Activated naive CD4-positive, alpha-beta T cell treated with anti-CD3 and anti-CD28 coated beads, Interleukin-2, amount 10 ng/mL, durations not matched to agents 7 days and 5 days (primary cell): Measurements from ENCODE around the gene TRPV4.

Experiments
- CTCF ChIA-PET: fragments of 350-600 bp; sonication (Branson Sonifier 250); formaldehyde crosslinking; loops from one replicate; lab custom pipeline; 2021; ENCODE audit warnings: antibody characterized with exemption; lab: Charles Lee
- DNase-seq: peaks from one replicate; pipeline ENCODE4 v3.0.0-alpha.2; 2020
- H3K27ac Mint-ChIP-seq: one replicate; pipeline ENCODE4 v1.8.0; 2021; ENCODE audit warnings: mild to moderate bottlenecking, moderate library complexity, mixed read lengths
- H3K27me3 Mint-ChIP-seq: one replicate; pipeline ENCODE4 v1.8.0; 2021; ENCODE audit warnings: mild to moderate bottlenecking, mixed read lengths
- H3K36me3 Mint-ChIP-seq: one replicate; pipeline ENCODE4 v1.8.0; 2021; ENCODE audit warnings: mixed read lengths
- H3K4me1 Mint-ChIP-seq: one replicate; pipeline ENCODE4 v1.8.0; 2021; ENCODE audit warnings: mixed read lengths
- H3K4me3 Mint-ChIP-seq: one replicate; pipeline ENCODE4 v1.8.0; 2021; ENCODE audit warnings: mild to moderate bottlenecking, moderate library complexity, mixed read lengths
- H3K9me3 Mint-ChIP-seq: one replicate; pipeline ENCODE4 v1.8.0; 2021; ENCODE audit warnings: mixed read lengths

Gene TRPV4

DNA sequence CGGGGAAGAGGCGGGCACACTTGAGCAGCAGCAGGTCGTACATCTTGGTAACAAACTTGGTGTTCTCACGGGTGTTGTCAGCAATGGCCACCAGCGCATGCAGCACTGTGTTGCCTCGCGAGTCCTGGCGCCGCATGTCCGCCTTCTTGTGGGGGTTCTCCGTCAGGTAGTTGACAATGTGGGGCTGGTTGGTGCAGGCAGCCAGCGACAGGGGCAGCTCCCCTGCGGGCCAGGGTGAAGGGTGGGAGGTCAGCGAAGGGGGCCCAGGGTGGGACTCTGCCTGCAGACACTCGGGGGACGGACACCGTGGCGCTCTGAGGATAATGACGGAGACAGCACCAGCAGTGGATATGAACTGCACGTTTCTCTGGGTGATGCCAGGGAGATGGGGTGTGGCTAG, 34.5 kb downstream of the TRPV4 start:
- Mint-ChIP-seq H3K4me3 (no peak overlapping the region), H3K9me3 (no peaks in the 10 kb centered on the region), H3K4me1 (no peaks in the 10 kb centered on the region), H3K27ac (no peak overlapping the region), H3K36me3 (no peaks in the 10 kb centered on the region), H3K27me3 (peaks cover 21% of the 10 kb centered on the region)
- CTCF ChIA-PET: interaction anchor here (0.8 to 1.0 kb wide), 2 partner anchors 45 to 46 kb away, joined by 3 read pairs; no protein-coding TSS in a partner anchor
- no peak for DNase-seq

DNA sequence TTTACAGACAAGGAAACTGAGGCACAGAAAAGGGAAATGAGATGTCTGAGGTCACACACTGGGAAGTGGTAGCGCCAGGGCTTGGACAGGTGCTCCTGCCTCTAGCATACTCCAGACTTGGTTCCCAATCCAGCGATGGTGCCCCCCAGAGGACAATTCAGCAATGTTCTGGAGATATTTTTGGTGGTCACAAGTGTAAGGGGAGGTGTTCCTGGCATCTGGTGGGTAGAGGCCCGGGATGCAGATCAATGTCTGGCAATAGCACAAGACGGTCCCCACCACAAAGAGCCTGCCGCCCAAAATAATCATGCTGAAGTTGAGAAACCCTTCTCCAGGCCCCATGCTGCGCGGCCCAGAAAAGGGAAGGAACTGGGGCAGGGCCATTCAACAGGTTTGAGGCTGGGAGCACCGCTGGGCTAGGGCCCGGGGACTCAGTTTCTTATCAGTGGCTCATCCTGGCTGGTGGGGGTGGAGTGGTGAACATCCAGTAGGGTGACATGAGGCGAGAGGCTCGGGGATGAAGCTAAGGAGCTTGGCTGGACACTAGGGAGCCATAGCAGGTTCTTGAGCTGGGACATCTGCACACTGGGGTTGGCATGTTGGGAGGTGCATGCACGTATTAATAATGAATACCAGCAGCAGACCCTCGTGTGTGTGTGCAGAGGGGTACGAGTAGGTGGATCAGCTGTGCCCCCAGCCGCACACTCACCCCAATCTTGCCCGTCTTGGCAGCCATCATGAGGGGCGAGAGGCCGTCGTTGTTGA, 35.1 kb downstream of the TRPV4 start:
- no peak overlapping the region for H3K27ac Mint-ChIP-seq
- H3K4me3 Mint-ChIP-seq: no peak overlapping the region
- CTCF ChIA-PET: interaction anchor here (0.6 to 1.0 kb wide), 2 partner anchors 47 to 297 kb away, joined by 3 read pairs; no protein-coding TSS in a partner anchor
- peaks cover 27% of the 10 kb centered on the region for H3K27me3 Mint-ChIP-seq
- no peaks in the 10 kb centered on the region for H3K36me3 Mint-ChIP-seq
- no peaks in the 10 kb centered on the region for H3K9me3 Mint-ChIP-seq
- no peak for DNase-seq
- H3K4me1 Mint-ChIP-seq: no peaks in the 10 kb centered on the region

DNA sequence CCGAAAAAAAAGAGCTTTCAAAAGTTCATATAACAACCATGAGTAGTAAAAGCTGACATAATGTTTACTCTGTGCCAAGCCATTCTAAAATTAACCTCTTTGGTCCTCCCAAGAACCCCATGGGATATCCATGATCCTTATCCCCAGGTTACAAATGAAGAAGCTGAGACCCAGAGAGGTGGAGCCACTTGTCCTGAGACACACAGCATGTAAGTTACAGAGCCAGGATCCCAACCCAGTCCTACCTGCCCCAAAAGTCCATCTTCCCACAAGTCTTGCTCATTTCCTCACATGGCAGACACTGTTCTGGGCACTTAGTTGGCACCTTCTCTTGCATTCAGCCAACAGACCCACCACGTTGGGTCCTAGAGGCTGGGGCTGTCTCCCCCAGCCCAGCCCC, 37.1 kb downstream of the TRPV4 start:
- Mint-ChIP-seq H3K4me3 (no peak overlapping the region), H3K4me1 (no peaks in the 10 kb centered on the region), H3K27ac (no peak overlapping the region), H3K36me3 (no peaks in the 10 kb centered on the region), H3K27me3 (peaks cover 33% of the 10 kb centered on the region), H3K9me3 (no peaks in the 10 kb centered on the region)
- CTCF ChIA-PET: interaction anchor here (1.0 to 1.7 kb wide), 2 partner anchors 9 to 12 kb away, joined by 3 to 10 read pairs; no protein-coding TSS in a partner anchor
- DNase-seq: no peak

DNA sequence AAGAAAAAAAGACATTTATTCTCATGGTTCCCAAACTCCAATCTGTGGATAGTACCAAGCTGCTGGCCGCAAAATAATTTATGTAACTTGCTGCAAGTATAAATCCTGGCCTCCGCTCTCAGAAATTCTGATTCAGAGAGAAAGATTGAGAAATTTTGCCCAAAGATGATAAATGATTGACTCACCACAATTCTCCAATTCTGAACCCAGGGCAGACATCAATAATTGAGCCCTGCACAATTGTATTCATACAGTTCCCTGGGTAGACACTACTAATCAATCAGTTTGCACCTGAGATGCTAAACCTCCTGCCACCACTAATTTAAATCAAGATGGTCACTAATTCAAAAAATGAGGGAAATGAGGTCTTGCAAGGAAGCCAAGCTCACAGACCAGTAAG, 38.2 kb downstream of the TRPV4 start:
- CTCF ChIA-PET: interaction anchor here (1.7 kb wide), 1 partner anchor 10 kb away, joined by 10 read pairs; no protein-coding TSS in a partner anchor
- H3K9me3 Mint-ChIP-seq: no peaks in the 10 kb centered on the region
- H3K36me3 Mint-ChIP-seq: no peaks in the 10 kb centered on the region
- H3K4me1 Mint-ChIP-seq: no peaks in the 10 kb centered on the region
- DNase-seq: no peak
- no peak overlapping the region for H3K27ac Mint-ChIP-seq
- peaks cover 33% of the 10 kb centered on the region for H3K27me3 Mint-ChIP-seq
- H3K4me3 Mint-ChIP-seq: no peak overlapping the region

DNA sequence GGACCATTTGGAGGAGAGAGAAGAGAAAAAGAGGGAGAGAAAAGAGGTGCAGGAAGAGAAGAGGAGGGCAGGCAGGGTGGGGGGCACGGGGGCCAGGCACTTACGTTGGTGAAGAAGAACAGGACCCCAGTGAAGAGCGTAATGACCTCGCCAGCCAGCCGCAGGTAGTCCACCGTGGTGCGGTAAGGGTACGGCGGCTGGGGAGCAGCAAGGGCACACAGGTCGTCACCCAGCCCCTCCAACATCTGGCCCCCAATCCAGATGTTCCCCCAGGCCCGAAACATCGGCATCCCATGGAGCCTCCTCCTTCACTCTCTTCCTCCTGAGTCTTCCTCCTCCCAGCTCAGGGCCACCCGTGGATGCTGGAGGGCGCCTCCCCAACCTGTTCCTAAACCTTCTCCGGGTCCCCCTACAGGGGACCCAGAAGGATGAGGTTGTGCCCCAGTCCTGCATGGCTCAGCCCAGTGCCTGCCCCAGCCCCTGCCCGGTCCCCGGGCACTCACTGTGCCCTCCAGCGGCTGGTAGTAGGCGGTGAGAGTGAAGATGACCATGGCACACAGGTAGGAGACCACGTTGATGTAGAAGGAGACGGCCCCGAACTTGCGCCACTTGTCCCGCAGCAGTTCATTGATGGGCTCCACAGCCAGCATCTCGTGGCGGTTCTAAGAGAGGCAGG, 39.2 kb downstream of the TRPV4 start:
- DNase-seq: no peak
- CTCF ChIA-PET: interaction anchor here (1.2 kb wide), 1 partner anchor 12 kb away, joined by 4 read pairs; no protein-coding TSS in a partner anchor
- Mint-ChIP-seq H3K27me3 (peaks cover 37% of the 10 kb centered on the region), H3K4me3 (no peak overlapping the region), H3K36me3 (no peaks in the 10 kb centered on the region), H3K4me1 (no peaks in the 10 kb centered on the region), H3K27ac (no peak overlapping the region), H3K9me3 (no peaks in the 10 kb centered on the region)

DNA sequence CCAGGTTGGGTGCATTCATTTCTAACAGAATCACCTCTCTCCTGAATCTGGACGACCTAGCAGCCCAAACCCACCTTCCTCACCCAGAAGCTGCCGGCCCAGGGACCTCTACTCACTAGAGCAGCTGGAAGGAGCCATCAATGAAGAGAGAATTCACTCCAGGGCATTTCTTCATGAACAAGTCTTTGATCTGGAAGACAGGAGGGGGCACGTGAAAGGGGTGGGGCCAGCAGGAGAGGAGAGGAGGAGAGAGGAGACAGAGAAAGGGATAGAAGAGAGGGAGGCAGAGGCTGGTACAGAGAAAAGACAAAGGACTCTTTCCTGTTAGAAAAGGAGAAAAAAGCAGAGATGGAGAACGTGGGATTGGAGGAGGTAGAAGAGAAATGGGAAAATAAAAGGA, 39.8 kb downstream of the TRPV4 start:
- H3K4me1 Mint-ChIP-seq: no peaks in the 10 kb centered on the region
- CTCF ChIA-PET: interaction anchor here (1.2 kb wide), 1 partner anchor 12 kb away, joined by 4 read pairs; no protein-coding TSS in a partner anchor
- H3K36me3 Mint-ChIP-seq: no peaks in the 10 kb centered on the region
- no peak overlapping the region for H3K4me3 Mint-ChIP-seq
- no peak overlapping the region for H3K27ac Mint-ChIP-seq
- peaks cover 39% of the 10 kb centered on the region for H3K27me3 Mint-ChIP-seq
- DNase-seq: no peak
- no peaks in the 10 kb centered on the region for H3K9me3 Mint-ChIP-seq

DNA sequence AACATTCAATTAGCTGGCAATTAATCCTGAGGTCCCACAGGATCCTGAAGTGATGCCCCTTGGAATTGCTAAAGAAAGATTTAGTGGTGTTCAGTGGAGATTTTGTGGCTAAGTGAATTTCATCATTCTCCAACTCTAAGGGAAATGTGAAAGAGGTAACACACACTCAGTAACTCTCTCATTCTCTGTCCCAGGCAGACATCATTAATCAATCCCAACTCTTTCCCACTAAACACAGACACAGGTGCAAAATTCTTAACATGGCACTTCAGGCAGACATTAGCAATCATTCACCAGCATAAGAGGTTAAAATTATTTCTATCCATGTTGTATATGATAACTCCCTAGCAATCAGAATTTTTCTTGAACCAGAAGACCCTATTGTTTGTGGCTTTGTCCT, 40.2 kb downstream of the TRPV4 start:
- DNase-seq: no peak
- H3K36me3 Mint-ChIP-seq: no peaks in the 10 kb centered on the region
- no peak overlapping the region for H3K27ac Mint-ChIP-seq
- no peaks in the 10 kb centered on the region for H3K9me3 Mint-ChIP-seq
- CTCF ChIA-PET: interaction anchor here (1.2 kb wide), 1 partner anchor 13 kb away, joined by 4 read pairs; no protein-coding TSS in a partner anchor
- peaks cover 40% of the 10 kb centered on the region for H3K27me3 Mint-ChIP-seq
- no peaks in the 10 kb centered on the region for H3K4me1 Mint-ChIP-seq
- H3K4me3 Mint-ChIP-seq: no peak overlapping the region

DNA sequence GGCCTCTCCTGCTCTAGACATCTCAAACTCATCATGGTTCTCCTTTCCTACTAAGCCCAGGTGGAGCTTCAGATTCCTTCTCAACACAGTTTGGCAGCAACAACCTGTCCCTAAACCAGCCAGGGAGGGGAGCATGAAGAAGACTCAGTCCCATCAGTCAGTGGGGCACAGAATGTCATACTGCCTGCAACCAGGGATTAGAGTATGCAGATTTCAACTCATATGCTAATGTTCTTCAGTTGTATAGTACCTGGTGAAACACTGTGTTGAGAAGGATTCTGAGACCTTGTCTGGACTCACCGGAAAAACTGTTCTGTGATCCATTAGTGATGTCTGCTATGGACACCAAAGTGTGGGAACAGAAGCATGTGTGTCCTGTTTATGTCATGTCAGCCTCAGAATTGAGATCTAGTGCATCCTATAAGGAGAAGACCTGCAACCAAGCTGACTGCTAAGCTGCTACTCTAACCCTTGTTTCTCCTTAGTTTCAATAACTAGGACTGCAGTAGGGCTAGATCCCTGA, 43.6 kb downstream of the TRPV4 start:
- CTCF ChIA-PET: no interaction called here
- H3K27me3 Mint-ChIP-seq: peaks cover 31% of the 10 kb centered on the region
- no peak overlapping the region for H3K4me3 Mint-ChIP-seq
- H3K4me1 Mint-ChIP-seq: no peaks in the 10 kb centered on the region
- H3K36me3 Mint-ChIP-seq: no peaks in the 10 kb centered on the region
- no peak for DNase-seq
- H3K27ac Mint-ChIP-seq: no peak overlapping the region
- H3K9me3 Mint-ChIP-seq: no peaks in the 10 kb centered on the region

DNA sequence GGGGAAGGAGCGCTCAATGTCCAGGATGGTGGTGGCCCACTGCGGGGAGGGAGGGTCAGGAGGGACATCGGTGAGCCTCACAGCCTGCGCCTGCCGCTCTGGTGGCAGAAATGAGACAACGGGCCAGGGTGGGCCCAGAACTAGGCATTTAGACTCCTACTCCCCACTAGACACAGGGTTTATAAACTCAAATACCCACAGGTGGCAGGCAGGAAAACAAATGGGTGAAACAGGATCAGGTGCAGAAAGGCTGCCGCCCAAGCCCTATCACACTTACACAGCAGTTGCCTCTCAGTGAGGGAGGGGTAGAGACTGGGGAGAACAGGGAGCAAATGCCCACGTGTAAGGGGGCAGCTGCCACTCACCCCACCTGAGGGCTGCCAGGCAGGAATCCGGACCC, 46.4 kb downstream of the TRPV4 start:
- no peak for DNase-seq
- CTCF ChIA-PET: no interaction called here
- H3K27me3 Mint-ChIP-seq: peaks cover 14% of the 10 kb centered on the region

DNA sequence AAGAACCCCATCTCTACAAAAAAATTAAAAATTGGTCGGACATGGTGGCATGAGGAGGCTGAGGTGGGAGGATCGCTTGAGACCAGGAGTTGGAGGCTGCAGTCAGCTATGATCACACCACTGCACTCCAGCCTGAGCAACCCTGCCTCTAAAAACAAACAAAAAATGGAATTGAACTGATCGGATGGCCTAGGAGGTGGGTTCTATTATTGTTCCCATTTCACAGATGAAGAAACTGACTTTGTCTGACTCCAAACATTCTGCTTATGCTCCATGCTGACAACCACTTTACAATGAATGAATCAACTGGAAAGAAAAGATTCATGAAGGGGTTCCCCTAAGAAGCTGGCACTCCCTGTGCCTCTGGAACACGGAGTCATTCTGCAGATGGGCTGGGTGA, 47.3 kb downstream of the TRPV4 start:
- CTCF ChIA-PET: interaction anchor here (0.6 kb wide), 1 partner anchor 57 kb away, joined by 4 read pairs; no protein-coding TSS in a partner anchor
- no peak overlapping the region for H3K4me3 Mint-ChIP-seq
- no peaks in the 10 kb centered on the region for H3K4me1 Mint-ChIP-seq
- H3K27me3 Mint-ChIP-seq: peaks cover 16% of the 10 kb centered on the region
- no peak overlapping the region for H3K27ac Mint-ChIP-seq
- DNase-seq: no peak
- H3K36me3 Mint-ChIP-seq: no peaks in the 10 kb centered on the region
- H3K9me3 Mint-ChIP-seq: no peaks in the 10 kb centered on the region

More for the DNA sequence above, 46.4 kb downstream of the TRPV4 start:
- Mint-ChIP-seq H3K4me1 (no peaks in the 10 kb centered on the region), H3K4me3 (no peak overlapping the region), H3K9me3 (no peaks in the 10 kb centered on the region), H3K36me3 (no peaks in the 10 kb centered on the region), H3K27ac (no peak overlapping the region)

DNA sequence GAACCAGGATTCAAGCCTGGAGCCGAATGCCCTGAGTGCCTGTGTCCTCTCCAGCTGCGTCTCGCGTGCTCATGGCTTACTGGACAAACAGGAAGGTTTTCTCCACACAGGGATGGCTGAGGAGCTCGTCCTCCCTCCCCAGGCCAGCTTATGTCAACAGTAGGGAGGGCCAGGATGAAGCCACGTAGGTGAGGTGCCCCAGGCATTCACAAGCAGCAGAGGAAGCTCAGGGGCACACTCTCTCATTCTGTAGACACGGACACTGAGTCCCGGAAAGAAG, 49.3 kb downstream of the TRPV4 start:
- DNase-seq: no peak
- no peaks in the 10 kb centered on the region for H3K36me3 Mint-ChIP-seq
- H3K4me1 Mint-ChIP-seq: no peaks in the 10 kb centered on the region
- H3K9me3 Mint-ChIP-seq: peaks cover 4% of the 10 kb centered on the region
- CTCF ChIA-PET: interaction anchor here (0.7 kb wide), 1 partner anchor 9 kb away, joined by 3 read pairs; no protein-coding TSS in a partner anchor
- H3K4me3 Mint-ChIP-seq: no peak overlapping the region
- no peak overlapping the region for H3K27ac Mint-ChIP-seq
- H3K27me3 Mint-ChIP-seq: peaks cover 13% of the 10 kb centered on the region

DNA sequence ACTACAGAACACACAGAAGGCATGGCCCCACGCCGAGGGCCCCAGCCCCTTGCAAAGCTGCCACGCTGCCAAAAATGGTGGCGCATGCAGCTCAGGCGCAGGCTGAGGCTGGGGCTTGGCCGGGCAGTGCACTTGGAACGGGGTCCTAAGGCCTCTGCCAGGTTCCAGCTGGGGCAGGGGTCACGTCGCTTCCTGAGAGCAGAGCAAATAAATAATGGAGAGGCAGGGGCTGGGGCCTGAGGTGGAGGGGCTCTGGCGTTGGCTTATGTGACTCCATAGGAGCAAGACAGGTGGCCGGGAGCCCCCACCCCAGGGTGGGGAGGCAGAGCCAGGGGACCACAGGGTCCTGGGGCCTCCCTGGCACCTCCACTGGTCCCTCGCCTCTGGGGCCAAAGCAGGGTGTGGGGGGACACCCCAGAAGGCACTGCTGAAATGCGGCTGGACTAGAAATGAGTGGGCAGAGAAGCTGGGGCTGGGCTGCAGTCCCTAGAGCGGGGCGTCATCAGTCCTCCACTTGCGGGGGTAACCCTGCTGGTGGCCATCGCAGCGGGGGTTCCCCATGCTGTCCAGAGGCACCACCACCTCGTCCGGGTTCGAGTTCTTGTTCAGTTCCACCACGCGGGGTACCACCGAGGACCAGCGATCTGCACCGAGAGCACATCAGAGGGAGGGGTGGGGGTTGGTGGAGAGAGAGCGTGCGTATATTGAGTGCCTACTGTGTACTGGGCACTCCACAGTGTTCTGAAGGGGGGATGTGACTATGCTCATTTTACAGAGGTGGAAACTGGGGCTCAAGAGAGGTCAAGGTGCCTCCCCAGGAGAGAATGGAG, 49.8 kb downstream of the TRPV4 start:
- peaks cover 4% of the 10 kb centered on the region for H3K9me3 Mint-ChIP-seq
- H3K4me3 Mint-ChIP-seq: no peak overlapping the region
- H3K27me3 Mint-ChIP-seq: peaks cover 11% of the 10 kb centered on the region
- no peaks in the 10 kb centered on the region for H3K4me1 Mint-ChIP-seq
- CTCF ChIA-PET: interaction anchor here (0.7 kb wide), 1 partner anchor 9 kb away, joined by 3 read pairs; no protein-coding TSS in a partner anchor
- H3K36me3 Mint-ChIP-seq: no peaks in the 10 kb centered on the region
- no peak for DNase-seq
- H3K27ac Mint-ChIP-seq: no peak overlapping the region

DNA sequence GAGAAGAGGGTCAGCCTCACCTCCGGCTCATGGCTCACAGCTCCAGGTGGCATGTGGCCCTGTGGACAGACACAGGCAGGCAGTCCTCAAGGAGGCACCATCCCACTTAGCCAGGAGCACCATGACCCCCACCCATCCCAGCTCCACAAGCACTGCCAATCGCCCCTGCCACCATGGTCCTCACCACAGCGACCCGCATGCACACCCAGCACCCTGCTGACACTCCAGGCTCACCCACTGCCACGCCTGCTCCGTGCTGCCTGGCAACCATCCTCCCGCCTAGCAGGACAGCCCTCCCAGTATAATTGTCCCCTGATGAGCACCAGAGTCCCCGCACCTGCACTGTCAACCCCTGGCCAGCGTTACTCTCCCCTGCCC, 50.9 kb downstream of the TRPV4 start:
- CTCF ChIA-PET: interaction anchor here (0.9 to 1.2 kb wide), 2 partner anchors 63 to 184 kb away, joined by 4 read pairs; no protein-coding TSS in a partner anchor

More for the DNA sequence above, 50.9 kb downstream of the TRPV4 start:
- Mint-ChIP-seq H3K36me3 (peaks cover 1% of the 10 kb centered on the region), H3K27me3 (peaks cover 8% of the 10 kb centered on the region), H3K9me3 (peaks cover 4% of the 10 kb centered on the region), H3K27ac (no peak overlapping the region), H3K4me3 (no peak overlapping the region), H3K4me1 (peaks cover 4% of the 10 kb centered on the region)
- DNase-seq: no peak
